ENCODE data around the gene LTF.

- TF ChIP-seq POLR2AphosphoS5 (IDR thresholded peaks at IDR 0.05; ENCODE audit: low read depth), result no peak
- no peak for TF ChIP-seq CTCF (conservative IDR thresholded peaks at IDR 0.05; ENCODE audit: low read depth in 2 of 2)
- TF ChIP-seq ZNF331 (CRISPR knock-in tag; IDR thresholded peaks at IDR 0.05; ENCODE audit: low read depth), result no peak
- TF ChIP-seq EZH2phosphoT487 (IDR thresholded peaks at IDR 0.05; ENCODE audit: unreplicated experiment), result no peak
- no peak for TF ChIP-seq EZH2 (IDR thresholded peaks at IDR 0.05; ENCODE audit: low read depth, unreplicated experiment)
- no peak for TF ChIP-seq JUNB (IDR thresholded peaks at IDR 0.05; ENCODE audit: unreplicated experiment)
- TF ChIP-seq REST (IDR thresholded peaks at IDR 0.05; ENCODE audit: unreplicated experiment), result no peak
- no peak for TF ChIP-seq NANOG (IDR thresholded peaks at IDR 0.05; ENCODE audit: borderline replicate concordance)
- TF ChIP-seq STAT1 (IDR thresholded peaks at IDR 0.05; ENCODE audit: unreplicated experiment), result no peak
Measured at GRCh38 chr3:46478341-46478740, 13.6 kb upstream of the LTF start.
